Activated naive CD8-positive, alpha-beta T cell treated with anti-CD3 and anti-CD28 coated beads, Interleukin-2, amount 50 U/mL, for 24 hours (primary cell): ENCODE data around the gene CCDC81.
A peak's percentile ranks its signal among the peaks of the same experiment; 100 is the strongest.

Experiments used
- ATAC-seq: fragments of 150-1000 bp; cut with Tn5 transposase; one replicate; pipeline ENCODE4 v1.10.0; 2021
- DNase-seq: peaks from one replicate; pipeline ENCODE4 v3.0.0; 2021
- H3K27ac Mint-ChIP-seq: one replicate; pipeline ENCODE4 v1.8.0; 2021; ENCODE audit warnings: mild to moderate bottlenecking, mixed read lengths
- H3K27me3 Mint-ChIP-seq: one replicate; pipeline ENCODE4 v1.8.0; 2021; ENCODE audit warnings: mixed read lengths
- H3K36me3 Mint-ChIP-seq: one replicate; pipeline ENCODE4 v1.8.0; 2021; ENCODE audit warnings: low read depth, mixed read lengths
- H3K4me1 Mint-ChIP-seq: one replicate; pipeline ENCODE4 v1.8.0; 2021; ENCODE audit warnings: mixed read lengths
- H3K4me3 Mint-ChIP-seq: one replicate; pipeline ENCODE4 v1.8.0; 2021; ENCODE audit warnings: mild to moderate bottlenecking, moderate library complexity, mixed read lengths
- H3K9me3 Mint-ChIP-seq: one replicate; pipeline ENCODE4 v1.8.0; 2021; ENCODE audit warnings: mixed read lengths

CCDC81 gene

DNA sequence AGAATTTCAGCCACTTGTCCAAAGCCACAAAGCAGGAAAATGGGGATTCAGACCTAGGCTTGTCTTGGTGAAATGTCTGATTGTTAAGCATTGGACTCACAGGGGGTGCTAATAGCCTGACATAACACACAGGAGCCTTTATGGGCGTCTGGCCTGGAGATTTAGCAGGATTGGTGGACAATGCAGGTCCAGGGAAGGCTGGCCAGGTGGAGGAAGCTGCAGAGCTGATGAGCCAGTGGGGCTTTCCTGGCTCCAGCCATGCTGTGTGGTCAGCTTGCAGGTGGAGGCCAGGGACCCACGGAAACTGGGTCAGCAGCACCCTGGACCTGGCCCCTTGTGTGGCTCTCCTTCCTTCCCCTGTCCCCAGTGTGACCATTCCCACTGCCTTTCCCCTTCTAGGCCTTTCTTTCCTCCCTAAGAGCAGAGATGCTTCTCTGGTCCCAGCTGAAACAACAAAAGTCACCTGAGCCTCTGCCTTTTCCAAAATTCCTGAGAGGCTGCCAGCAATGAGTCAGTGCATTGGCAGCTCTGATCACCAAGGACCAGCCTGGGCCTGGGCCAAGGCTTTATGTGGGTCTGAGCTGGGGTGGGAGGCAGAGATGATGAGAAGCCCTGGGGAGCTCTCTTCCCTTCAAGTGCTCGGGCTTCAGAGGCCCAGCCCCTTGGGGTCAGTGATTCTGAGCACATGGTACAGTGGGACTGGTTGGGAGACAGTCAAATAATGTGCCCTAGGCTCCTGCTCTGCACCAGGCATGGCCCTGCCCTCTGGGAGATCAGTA lies 85.2 kb downstream of the CCDC81 start:
- ATAC-seq (no peak), DNase-seq (no peak)
- Mint-ChIP-seq H3K27ac (no peak overlapping the region), H3K9me3 (no peaks in the 10 kb centered on the region), H3K4me1 (peaks cover 22% of the 10 kb centered on the region), H3K36me3 (no peaks in the 10 kb centered on the region), H3K4me3 (no peak overlapping the region), H3K27me3 (peaks cover 2% of the 10 kb centered on the region)

DNA sequence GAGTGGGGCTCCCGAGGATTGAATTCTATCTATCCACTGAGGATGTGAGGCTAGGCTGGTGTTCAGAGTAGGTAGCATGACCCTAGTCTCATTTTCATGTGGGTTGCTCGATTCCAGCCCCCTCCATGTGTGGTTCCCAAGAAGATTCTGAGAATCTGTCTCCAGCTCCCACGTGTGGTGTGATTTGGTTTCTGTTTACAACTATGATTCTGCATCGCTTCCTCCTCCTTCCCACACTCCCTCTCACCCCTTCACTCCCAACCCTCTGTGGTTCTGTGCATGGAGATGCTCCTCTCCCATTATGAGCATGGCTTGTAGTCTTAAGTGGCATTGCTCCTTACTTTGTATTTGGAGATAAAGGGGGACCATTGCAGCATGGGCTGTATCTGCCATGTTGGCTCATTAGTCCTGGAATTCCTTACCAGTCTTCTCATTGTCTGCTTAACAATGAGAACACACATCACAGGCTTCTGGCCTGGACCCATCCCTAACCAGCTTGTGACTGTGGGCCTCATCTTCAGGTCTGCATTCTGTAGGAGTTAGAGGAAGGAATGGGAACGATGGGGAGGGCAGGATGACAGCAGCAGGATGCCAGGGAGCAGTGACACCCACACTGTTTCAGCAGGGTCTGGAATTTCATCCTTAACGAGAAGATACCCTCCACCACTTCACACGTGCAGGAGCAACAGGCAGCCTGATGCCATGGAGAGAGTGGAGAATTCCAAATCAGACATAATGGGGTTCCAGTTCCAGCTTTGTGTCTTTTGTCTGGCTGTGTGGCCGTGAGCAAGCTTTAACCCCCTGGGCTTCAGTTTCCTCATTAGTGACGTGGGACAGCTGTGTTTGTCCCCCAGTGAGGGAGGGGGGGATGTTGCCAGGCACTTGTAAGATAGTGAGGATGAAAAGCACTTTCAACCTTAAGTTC lies 86.0 kb downstream of the CCDC81 start:
- ATAC-seq (peak; percentile 18), DNase-seq (no peak)
- H3K27me3 Mint-ChIP-seq, result peaks cover 2% of the 10 kb centered on the region
- no peaks in the 10 kb centered on the region for H3K36me3 Mint-ChIP-seq
- peaks cover 18% of the 10 kb centered on the region for H3K4me1 Mint-ChIP-seq
- no peak overlapping the region for H3K27ac Mint-ChIP-seq
- no peaks in the 10 kb centered on the region for H3K9me3 Mint-ChIP-seq
- H3K4me3 Mint-ChIP-seq, result no peak overlapping the region

- no peaks in the 10 kb centered on the region for H3K36me3 Mint-ChIP-seq
- H3K27ac Mint-ChIP-seq, result no peak overlapping the region
- H3K4me1 Mint-ChIP-seq, result peaks cover 10% of the 10 kb centered on the region
- H3K4me3 Mint-ChIP-seq, result no peak overlapping the region
- H3K9me3 Mint-ChIP-seq, result no peaks in the 10 kb centered on the region
- DNase-seq (no peak), ATAC-seq (no peak)
- H3K27me3 Mint-ChIP-seq, result no peaks in the 10 kb centered on the region
These were observed 87.2 kb downstream of the CCDC81 start for GRCh38 chr11:86461892-86462291.

- peaks cover 10% of the 10 kb centered on the region for H3K4me1 Mint-ChIP-seq
- no peak for ATAC-seq
- DNase-seq, result no peak
- H3K4me3 Mint-ChIP-seq, result no peak overlapping the region
- H3K9me3 Mint-ChIP-seq, result no peaks in the 10 kb centered on the region
- H3K27ac Mint-ChIP-seq, result no peak overlapping the region
- H3K27me3 Mint-ChIP-seq, result no peaks in the 10 kb centered on the region
- H3K36me3 Mint-ChIP-seq, result no peaks in the 10 kb centered on the region
These were observed 88.4 kb downstream of the CCDC81 start for GRCh38 chr11:86463120-86463519.

DNA sequence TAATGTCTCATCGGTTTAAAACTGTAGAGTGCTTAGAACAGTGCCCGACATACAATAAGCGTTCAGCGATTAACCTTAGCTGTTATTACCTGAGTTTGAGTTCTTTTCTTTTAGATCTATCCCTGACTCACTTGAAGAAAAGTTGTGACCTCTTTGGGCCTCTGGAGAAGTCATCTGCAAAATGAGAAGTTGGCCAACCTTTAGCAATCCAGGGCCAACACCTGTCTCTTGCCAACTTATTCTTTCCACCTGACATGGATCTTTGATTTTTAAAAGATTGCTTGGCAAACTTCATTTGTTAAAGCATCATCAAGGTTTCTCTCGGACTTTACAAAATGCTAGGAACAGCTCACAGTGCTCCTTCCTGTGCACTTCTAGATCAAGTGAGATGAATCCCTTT lies 89.3 kb downstream of the CCDC81 start:
- Mint-ChIP-seq H3K4me1 (peaks cover 10% of the 10 kb centered on the region), H3K9me3 (no peaks in the 10 kb centered on the region), H3K36me3 (no peaks in the 10 kb centered on the region), H3K4me3 (no peak overlapping the region), H3K27ac (no peak overlapping the region), H3K27me3 (no peaks in the 10 kb centered on the region)
- DNase-seq (no peak), ATAC-seq (no peak)

- Mint-ChIP-seq H3K27me3 (no peaks in the 10 kb centered on the region), H3K4me3 (no peak overlapping the region), H3K27ac (no peak overlapping the region), H3K4me1 (peaks cover 10% of the 10 kb centered on the region), H3K9me3 (no peaks in the 10 kb centered on the region), H3K36me3 (no peaks in the 10 kb centered on the region)
- DNase-seq (no peak), ATAC-seq (no peak)
These were observed 90.0 kb downstream of the CCDC81 start for GRCh38 chr11:86464509-86465221.

GRCh38 chr11:86468169-86468568 lies 93.5 kb downstream of the CCDC81 start:
- no peak for ATAC-seq
- Mint-ChIP-seq H3K36me3 (no peaks in the 10 kb centered on the region), H3K9me3 (no peaks in the 10 kb centered on the region)

DNA sequence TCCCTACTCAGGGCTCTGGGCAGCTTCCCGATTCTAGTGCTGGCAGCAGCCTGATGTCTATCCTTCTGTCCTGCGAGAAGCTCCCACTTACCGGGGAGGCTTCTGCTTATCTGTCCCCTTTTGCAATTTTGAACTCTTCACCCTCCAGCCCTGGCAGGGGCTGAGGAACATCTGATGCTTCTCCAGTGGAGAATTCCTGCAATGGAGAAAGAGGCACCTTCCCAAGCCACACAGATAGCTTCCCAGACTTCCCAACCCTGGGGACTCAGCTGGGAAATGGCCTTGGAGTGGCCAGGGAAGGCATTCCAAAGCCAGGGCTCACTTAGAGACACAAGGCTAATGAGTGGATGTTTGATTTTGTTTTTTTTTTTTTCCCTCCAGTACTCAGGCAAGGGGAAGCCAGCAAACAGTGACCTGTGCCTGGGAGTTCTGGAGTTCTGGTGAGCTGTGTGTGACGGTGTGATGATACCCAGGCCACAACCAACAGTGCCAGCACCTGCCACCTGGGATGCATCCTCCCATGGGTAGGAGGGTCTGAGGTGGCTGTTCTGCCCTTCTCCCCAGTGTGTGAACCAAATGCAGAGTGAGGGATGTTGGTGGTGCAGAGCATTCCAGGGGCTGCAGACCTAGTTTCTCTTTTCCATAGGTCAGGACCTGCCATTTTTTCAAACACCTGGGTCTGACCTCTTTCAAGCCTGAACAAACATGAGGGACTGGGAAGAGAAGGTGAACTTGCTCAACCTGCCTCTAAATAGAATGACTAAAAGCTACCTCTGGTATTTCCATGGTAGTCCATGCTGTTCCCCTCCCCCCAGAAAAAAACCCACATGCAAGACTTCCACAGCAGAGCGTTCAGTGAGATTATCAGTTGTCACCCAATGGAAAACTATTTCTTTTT lies 95.1 kb downstream of the CCDC81 start:
- H3K27me3 Mint-ChIP-seq, result no peaks in the 10 kb centered on the region
- no peak overlapping the region for H3K27ac Mint-ChIP-seq
- ATAC-seq (no peak), DNase-seq (no peak)
- no peaks in the 10 kb centered on the region for H3K9me3 Mint-ChIP-seq
- no peaks in the 10 kb centered on the region for H3K36me3 Mint-ChIP-seq
- H3K4me3 Mint-ChIP-seq, result no peak overlapping the region
- H3K4me1 Mint-ChIP-seq, result peaks cover 7% of the 10 kb centered on the region

More at GRCh38 chr11:86468169-86468568, 93.5 kb downstream of the CCDC81 start:
- peaks cover 7% of the 10 kb centered on the region for H3K4me1 Mint-ChIP-seq
- DNase-seq, result no peak
- no peaks in the 10 kb centered on the region for H3K27me3 Mint-ChIP-seq
- H3K4me3 Mint-ChIP-seq, result no peak overlapping the region
- H3K27ac Mint-ChIP-seq, result no peak overlapping the region
